HL-60 (cell line): ENCODE measurements around the gene AKT3.

Experiments
- CTCF ChIP-seq: IDR thresholded peaks from one replicate; pipeline ENCODE4 v1.5.1; 2011; ENCODE audit warnings: low read length, control low read depth, inconsistent platforms; ENCODE audit not compliant: insufficient read depth
- GABPA ChIP-seq: IDR thresholded peaks from 2 replicates; pipeline ENCODE4 v1.6.1; 2012; ENCODE audit warnings: low read depth
- POLR2AphosphoS5 ChIP-seq: IDR thresholded peaks from 2 replicates; pipeline ENCODE4 v1.6.1; 2012; ENCODE audit warnings: low read depth
- REST ChIP-seq: IDR thresholded peaks from 2 replicates; pipeline ENCODE4 v1.6.1; 2012; ENCODE audit warnings: low read depth; ENCODE audit not compliant: insufficient replicate concordance
- SPI1 ChIP-seq: IDR thresholded peaks from 2 replicates; pipeline ENCODE4 v1.6.1; 2012; ENCODE audit warnings: low read depth, mild to moderate bottlenecking, borderline replicate concordance

GRCh38 chr1:243549108-243549507 lies 300.9 kb downstream of the AKT3 start:
- TF ChIP-seq CTCF (no peak), POLR2AphosphoS5 (no peak), REST (no peak), GABPA (no peak), SPI1 (no peak)
